Colonic mucosa (tissue), 4 donors: ENCODE results near the gene PKMYT1. TPM values are rescaled to one million over a fixed set of nuclear protein-coding genes. Genes with fewer than 3 reads are reported as not detected.

Experiments used
- DNase-seq: peaks from one replicate; pipeline ENCODE4 v3.0.0-alpha.2; 2020
- H3K27ac ChIP-seq: fragments of 200-600 bp; one replicate; pipeline ENCODE4 v1.8.0; 2021
- H3K27me3 ChIP-seq: fragments of 200-600 bp; one replicate; pipeline ENCODE4 v1.8.0; 2021
- H3K36me3 ChIP-seq: fragments of 200-600 bp; one replicate; pipeline ENCODE4 v1.8.0; 2021
- H3K4me1 ChIP-seq: fragments of 200-600 bp; one replicate; pipeline ENCODE4 v1.8.0; 2021; ENCODE audit warnings: mild to moderate bottlenecking
- H3K4me3 ChIP-seq: fragments of 200-600 bp; one replicate; pipeline ENCODE4 v1.8.0; 2021
- H3K9ac ChIP-seq, 2 donors: one replicate each; pipeline ENCODE4 v1.7.0; 2013; ENCODE audit warnings: control low read depth in 2 of 2, low read depth in 2 of 2, low read length in 2 of 2
- H3K9me3 ChIP-seq: fragments of 200-600 bp; one replicate; pipeline ENCODE4 v1.8.0; 2021
- CTCF ChIP-seq: fragments of 200-600 bp; IDR thresholded peaks from one replicate; pipeline ENCODE4 v1.8.0; 2022; ENCODE audit warnings: antibody characterized with exemption, mild to moderate bottlenecking
- intact Hi-C: fragments of 100-400 bp; cut with DNase I; formaldehyde crosslinking; loops from one replicate; pipeline ENCODE4 v1.14.1; 2022
- total RNA-seq, 2 donors: library from RNA; stranded (reverse); fragmentation: NEBNext Ultra II Directional in 1 of 2; extraction: Animal tissue kit (Norgen Biotek cat#: 25700) in 1 of 2; gene quantifications; one replicate each; pipeline ENCODE4 v1.2.1, GENCODE V29; 2021
- donor health status: healthy.
- donor health status: DM: no; HTN: no; CAD: no.
- donor health status: DM: no; HTN: no; CAD: no.

Gene PKMYT1
- total RNA-seq, 2 donors from 2014 or later, result 9.5 to 76.6 TPM

GRCh38 chr16:2969545-2970521 lies 10.4 kb downstream of the PKMYT1 start:
- H3K27ac ChIP-seq, result peak overlapping the region; percentile 44
- peaks cover 29% of the 10 kb centered on the region for H3K27me3 ChIP-seq
- peak; percentile 42 for TF ChIP-seq CTCF
- peak overlapping the region; percentile 84 for H3K4me3 ChIP-seq
- peak overlapping the region; percentile 76 to 89 for H3K9ac ChIP-seq
- no peaks in the 10 kb centered on the region for H3K36me3 ChIP-seq
- DNase-seq, result peak; percentile 73
- H3K4me1 ChIP-seq, result peaks cover 20% of the 10 kb centered on the region
- no peaks in the 10 kb centered on the region for H3K9me3 ChIP-seq
- intact Hi-C loops, result no loop called here

GRCh38 chr16:2968738-2969544 lies 11.3 kb downstream of the PKMYT1 start, which contains the start of gene PAQR4:
PAQR4 (plus strand) TSS chr16:2969348; CDS start chr16:2969675, 327 bp downstream.
- Histone ChIP-seq H3K9ac (peak within 1 kb of the TSS; percentile 76 to 89), H3K27me3 (peaks cover 38% of the 10 kb centered on the region), H3K36me3 (no peaks in the 10 kb centered on the region), H3K27ac (peak within 1 kb of the TSS; percentile 44), H3K9me3 (no peaks in the 10 kb centered on the region), H3K4me3 (peak within 1 kb of the TSS; percentile 84), H3K4me1 (peaks cover 29% of the 10 kb centered on the region)
- intact Hi-C loops, result no loop called here
- no peak for TF ChIP-seq CTCF
- peak; percentile 89 for DNase-seq

DNA sequence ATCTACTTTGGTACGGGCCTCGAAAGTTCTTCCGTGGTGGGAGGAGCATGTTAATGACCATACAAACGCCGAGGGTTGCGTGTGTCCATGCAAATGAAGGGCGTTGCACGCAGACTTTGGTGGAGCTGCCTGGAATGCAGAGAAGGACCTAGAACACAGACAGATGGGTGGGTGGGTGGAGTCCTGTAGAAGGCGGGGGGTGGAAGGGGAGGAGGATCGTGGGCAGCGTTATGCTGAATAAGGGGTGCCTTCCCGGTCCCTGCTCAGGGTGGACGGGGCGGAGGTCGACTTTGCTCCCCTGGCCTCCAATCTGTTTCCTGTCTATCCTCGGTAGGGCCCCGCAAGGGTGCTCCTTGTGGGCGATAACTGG lies 11.9 kb downstream of the PKMYT1 start:
- DNase-seq, result peak; percentile 72
- Histone ChIP-seq H3K9ac (peak overlapping the region; percentile 26 to 38), H3K27me3 (peaks cover 44% of the 10 kb centered on the region), H3K9me3 (no peaks in the 10 kb centered on the region), H3K27ac (peak overlapping the region; percentile 44), H3K4me1 (peaks cover 34% of the 10 kb centered on the region), H3K36me3 (no peaks in the 10 kb centered on the region), H3K4me3 (peak overlapping the region; percentile 84)
- intact Hi-C loops, result no loop called here
- TF ChIP-seq CTCF, result no peak

GRCh38 chr16:2967721-2968161 lies 12.5 kb downstream of the PKMYT1 start:
- peaks cover 37% of the 10 kb centered on the region for H3K4me1 ChIP-seq
- peaks cover 50% of the 10 kb centered on the region for H3K27me3 ChIP-seq
- H3K27ac ChIP-seq, result no peak overlapping the region
- H3K9ac ChIP-seq, result peak overlapping the region in 1 of 2 donors; percentile 24
- TF ChIP-seq CTCF, result no peak
- H3K36me3 ChIP-seq, result no peaks in the 10 kb centered on the region
- no peak for DNase-seq
- H3K4me3 ChIP-seq, result no peak overlapping the region
- H3K9me3 ChIP-seq, result no peaks in the 10 kb centered on the region
- intact Hi-C loops, result no loop called here

- H3K9me3 ChIP-seq, result no peaks in the 10 kb centered on the region
- peaks cover 37% of the 10 kb centered on the region for H3K4me1 ChIP-seq
- TF ChIP-seq CTCF, result no peak
- peak overlapping the region; percentile 22 for H3K4me3 ChIP-seq
- no peak for DNase-seq
- H3K27ac ChIP-seq, result no peak overlapping the region
- no peaks in the 10 kb centered on the region for H3K36me3 ChIP-seq
- intact Hi-C loops, result no loop called here
- H3K27me3 ChIP-seq, result peaks cover 55% of the 10 kb centered on the region
- peak overlapping the region in 1 of 2 donors; percentile 8 for H3K9ac ChIP-seq
Measured at GRCh38 chr16:2967211-2967631, 13.0 kb downstream of the PKMYT1 start.
